Measurements from ENCODE around the gene SLAMF1. TPM values are rescaled to one million over a fixed set of nuclear protein-coding genes. Genes with fewer than 3 reads are reported as not detected.

The SLAMF1 gene
- total and polyA plus RNA-seq, 2 of the 13 experiments (the other 11 are each of a cell fraction or from before 2014, with no cell fraction given) = not detected

DNA sequence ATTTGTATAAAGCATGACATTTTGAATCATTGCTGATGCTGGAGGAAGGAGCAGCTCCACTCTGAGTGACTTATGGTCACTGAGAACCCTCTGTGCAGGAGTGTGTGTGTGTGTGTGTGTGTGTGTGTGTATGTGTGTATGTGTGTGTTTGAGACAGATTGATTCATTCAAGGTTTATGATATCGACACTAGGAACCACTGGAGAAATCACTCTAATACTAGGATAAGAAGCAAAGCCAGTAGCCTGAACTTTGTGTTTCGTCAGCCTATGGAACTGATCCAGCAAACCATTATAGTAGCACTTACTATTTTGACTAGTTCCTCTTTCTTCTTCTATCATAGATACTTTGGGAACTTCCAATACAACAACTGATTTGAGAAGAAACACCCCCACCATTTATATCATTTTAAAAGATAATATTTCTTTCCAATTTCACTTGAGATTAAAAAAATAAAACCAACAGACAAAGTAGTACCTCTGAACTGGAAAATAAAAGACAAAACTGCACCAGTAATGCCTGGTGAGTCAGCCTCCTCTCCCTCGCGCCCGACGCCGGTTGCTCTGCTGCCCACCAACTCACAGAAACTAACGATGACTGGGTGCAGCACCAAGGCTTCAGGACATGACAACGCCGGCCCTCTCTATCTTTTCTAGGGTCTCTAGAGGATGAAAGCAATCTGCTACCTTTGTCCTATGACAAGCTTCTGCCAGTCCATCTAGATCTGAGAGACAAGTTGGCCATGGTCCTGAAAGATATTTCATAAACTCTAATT, 20.9 kb downstream of the SLAMF1 start (continued):
- TF ChIP-seq TFE3 (CRISPR knock-in tag; IDR thresholded peaks at IDR 0.05) (no peak), IRX3 (CRISPR knock-in tag; IDR thresholded peaks at IDR 0.05; ENCODE audit: borderline replicate concordance, low read depth) (no peak), ASH2L (IDR thresholded peaks at IDR 0.05; ENCODE audit: insufficient read length, low read depth, low read length) (no peak), MEIS1 (CRISPR knock-in tag; IDR thresholded peaks at IDR 0.05; ENCODE audit: borderline replicate concordance) (no peak), CCDC6 (CRISPR knock-in tag; IDR thresholded peaks at IDR 0.05) (no peak), ZBTB1 (CRISPR knock-in tag; IDR thresholded peaks at IDR 0.05; ENCODE audit: borderline replicate concordance) (no peak), FOXA3 (CRISPR knock-in tag; IDR thresholded peaks at IDR 0.05) (no peak), SNRNP70 (IDR thresholded peaks at IDR 0.05; ENCODE audit: low read depth, low read length) (no peak), ZNF205 (CRISPR knock-in tag; IDR thresholded peaks at IDR 0.05) (no peak)

- FAIRE-seq = no peak
- Histone ChIP-seq H3K4me1 (ENCODE audit: insufficient read depth, low read length) (no peaks in the 10 kb centered on the region), H3K79me2 (ENCODE audit: insufficient read depth, low read length) (no peaks in the 10 kb centered on the region), H3K4me3 (replicated peaks in 1 of 3; ENCODE audit: insufficient read depth in 1 of 3, low read depth in 2 of 3, low read length in 3 of 3) (no peak overlapping the region), H3K36me3 (replicated peaks in 1 of 2; ENCODE audit: control insufficient read depth in 1 of 2, insufficient read depth in 2 of 2, low read length in 2 of 2) (no peaks in the 10 kb centered on the region), H4K20me1 (ENCODE audit: insufficient read depth, low read length) (no peaks in the 10 kb centered on the region), H3K9ac (ENCODE audit: insufficient read depth, low read depth, low read length) (no peak overlapping the region), H2AFZ (ENCODE audit: low read length) (no peak overlapping the region), H3K27me3 (ENCODE audit: control insufficient read depth in 1 of 2, insufficient read depth in 2 of 2, low read length in 2 of 2) (no peaks in the 10 kb centered on the region), H3K4me2 (ENCODE audit: low read depth, low read length) (no peak overlapping the region), H3K27ac (ENCODE audit: extremely low read length, insufficient read depth, low read length) (no peak overlapping the region), H3K9me3 (ENCODE audit: low read length) (no peaks in the 10 kb centered on the region)
- intact Hi-C loops (cut with micrococcal nuclease; ENCODE audit: unreplicated experiment) = no loop called here
- TF ChIP-seq ATAD3A (CRISPR knock-in tag; IDR thresholded peaks at IDR 0.05) (no peak), ZUFSP (CRISPR knock-in tag; IDR thresholded peaks at IDR 0.05; ENCODE audit: borderline replicate concordance) (no peak), GZF1 (CRISPR knock-in tag; IDR thresholded peaks at IDR 0.05) (no peak), NR2F1 (CRISPR knock-in tag; IDR thresholded peaks at IDR 0.05) (no peak)
- no peak for DNase-seq (ENCODE audit: low spot score)
- no TSS peak for BruUV-seq (replicated peaks)
- 7% methylated on average over 1 of the region's 1 CpG for WGBS (ENCODE audit: low lambda C conversion rate)
- no peak for ATAC-seq
- ChIA-PET CTCF (ENCODE audit: low intra/inter-chr PET ratio, low total read pairs) (no interaction called here), POLR2A (no interaction called here)
- in situ Hi-C loops (cut with HindIII; ENCODE audit: extremely low pct_ligation_motif_present, low pct_unique_long_range_greater_than_20kb) = no loop called here
Observed at GRCh38 chr1:160625321-160625720, 21.5 kb downstream of the SLAMF1 start.
